Upper lobe of left lung (tissue), 6 donors: Measurements from ENCODE around the gene LAMC2. TPM values are rescaled to one million over a fixed set of nuclear protein-coding genes. Genes with fewer than 3 reads are reported as not detected.

ENCODE experiments used
- ATAC-seq, 2 donors: fragments of 200-7000 bp; cut with Tn5 transposase; one replicate each; pipeline ENCODE4 v1.9.1; 2022; ENCODE audit warnings: mild to moderate bottlenecking in 2 of 2, moderate library complexity in 2 of 2; ENCODE audit not compliant: low FRiP score in 2 of 2
- DNase-seq, 2 donors: peaks; one replicate each; pipeline ENCODE4 v3.0.0-alpha.2; 2019 to 2020
- H3K27ac ChIP-seq, 4 donors: fragments of 200-600 bp; sonication (generic); one replicate each; pipeline ENCODE4 v1.5.1; 2016 to 2019
- H3K27me3 ChIP-seq, 4 donors: fragments of 200-600 bp; sonication (generic); one replicate each; pipeline ENCODE4 v1.5.1; 2017 to 2019
- H3K36me3 ChIP-seq, 4 donors: fragments of 200-600 bp; sonication (generic); one replicate each; pipeline ENCODE4 v1.5.1; 2016 to 2019
- H3K4me1 ChIP-seq, 4 donors: fragments of 200-600 bp; sonication (generic); one replicate each; pipeline ENCODE4 v1.5.1; 2018 to 2019
- H3K4me3 ChIP-seq, 4 donors: fragments of 200-600 bp; sonication (generic); one replicate each; pipeline ENCODE4 v1.5.1; 2017 to 2019; ENCODE audit warnings: mild to moderate bottlenecking in 2 of 4, moderate library complexity in 1 of 4
- H3K9me3 ChIP-seq, 4 donors: fragments of 200-600 bp; sonication (generic); one replicate each; pipeline ENCODE4 v1.5.1; 2018 to 2019
- CTCF ChIP-seq, 6 experiments: fragments of 450-650 bp in 4 of 6; fragments of 200-600 bp in 2 of 6; sonication (generic) in 2 of 6; IDR thresholded peaks; one replicate each; pipeline ENCODE4 v1.5.1; 2016 to 2019; ENCODE audit warnings: antibody characterized with exemption in 6 of 6
- EP300 ChIP-seq, 4 donors: sonication (generic); formaldehyde crosslinking; IDR thresholded peaks; one replicate each; pipeline ENCODE4 v1.5.1; 2017; ENCODE audit warnings: antibody characterized with exemption in 4 of 4, control low read depth in 2 of 4
- POLR2A ChIP-seq, 4 donors: fragments of 450-650 bp; IDR thresholded peaks; one replicate each; pipeline ENCODE4 v1.5.1; 2016 to 2017; ENCODE audit warnings: antibody characterized with exemption in 4 of 4, mild to moderate bottlenecking in 2 of 4
- POLR2AphosphoS5 ChIP-seq, 2 donors: sonication (generic); formaldehyde crosslinking; IDR thresholded peaks; one replicate each; pipeline ENCODE4 v1.5.1; 2017; ENCODE audit warnings: antibody characterized with exemption in 2 of 2
- WGBS, 2 donors: methylation state at CpG; one replicate each; pipeline ENCODE4 v1.1.5; 2017 to 2018; 5-methylcytosine and 5-hydroxymethylcytosine counted together
- total RNA-seq, 6 donors: library from RNA; depleted of rRNA in 4 of 6; stranded (reverse); fragments of >200 nt in 4 of 6; gene quantifications; one replicate each; pipeline versions ENCODE4 v1.1.0 to v1.2.1, GENCODE V29; 2016 to 2021
- donor health status: DM: no; HTN: no; CAD: no; lungs with moderate emphysema.
- donor health status: DM: no; HTN: yes; CAD: no; lungs with severe emphysema.

LAMC2 gene
- total RNA-seq, 6 donors from 2014 or later = 10.5 to 74.6 (median 46.1) TPM

- Histone ChIP-seq H3K4me1 (peaks cover 5 to 15% (median 10%) of the 10 kb centered on the region in 4 donors), H3K27me3 (no peaks in the 10 kb centered on the region), H3K27ac (peak overlapping the region; percentile 23 to 46 (median 42)), H3K36me3 (no peaks in the 10 kb centered on the region), H3K4me3 (no peak overlapping the region), H3K9me3 (no peaks in the 10 kb centered on the region)
- peak in 1 of 2 donors; percentile 58 for DNase-seq
- WGBS, 2 donors = 29 to 32% methylated on average over 3 of the region's 3 CpGs
- TF ChIP-seq POLR2A (IDR thresholded peaks at IDR 0.05) (no peak), POLR2AphosphoS5 (IDR thresholded peaks at IDR 0.05) (peak in 1 of 2 donors; percentile 26)
- ATAC-seq = peak; percentile 79 to 89
Measured at GRCh38 chr1:183180634-183181056, 5.4 kb upstream of the LAMC2 start.

GRCh38 chr1:183186841-183187240 lies 777 bp downstream of the LAMC2 start:
- H3K4me1 ChIP-seq = no peaks in the 10 kb centered on the region
- TF ChIP-seq EP300 (IDR thresholded peaks at IDR 0.05) (no peak), POLR2AphosphoS5 (IDR thresholded peaks at IDR 0.05) (no peak), POLR2A (IDR thresholded peaks at IDR 0.05) (no peak), CTCF (IDR thresholded peaks at IDR 0.05) (no peak)
- DNase-seq = no peak
- no peaks in the 10 kb centered on the region for H3K9me3 ChIP-seq
- no peaks in the 10 kb centered on the region for H3K36me3 ChIP-seq
- H3K27ac ChIP-seq = peak overlapping the region in 1 of 4 donors; percentile 70
- peak overlapping the region in 2 of 4 donors; percentile 44 to 49 for H3K4me3 ChIP-seq
- H3K27me3 ChIP-seq = peaks cover 0 to 4% (median 0%) of the 10 kb centered on the region in 4 donors
- WGBS, 2 donors = 63% methylated on average over 4 of the region's 4 CpGs
- no peak for ATAC-seq

GRCh38 chr1:183188240-183188639 lies 2.2 kb downstream of the LAMC2 start:
- DNase-seq (no peak), ATAC-seq (no peak)
- Histone ChIP-seq H3K36me3 (no peaks in the 10 kb centered on the region), H3K4me1 (no peaks in the 10 kb centered on the region), H3K9me3 (no peaks in the 10 kb centered on the region), H3K27ac (no peak overlapping the region), H3K4me3 (no peak overlapping the region), H3K27me3 (peaks cover 0 to 4% (median 0%) of the 10 kb centered on the region in 4 donors)
- no peak for TF ChIP-seq POLR2A (IDR thresholded peaks at IDR 0.05)
- no peak for TF ChIP-seq CTCF (IDR thresholded peaks at IDR 0.05)
- TF ChIP-seq EP300 (IDR thresholded peaks at IDR 0.05) = no peak
- no peak for TF ChIP-seq POLR2AphosphoS5 (IDR thresholded peaks at IDR 0.05)
- WGBS, 2 donors = 56 to 95% methylated on average over 1 of the region's 1 CpG

- Histone ChIP-seq H3K9me3 (no peaks in the 10 kb centered on the region), H3K4me1 (no peaks in the 10 kb centered on the region), H3K27me3 (no peaks in the 10 kb centered on the region), H3K27ac (no peak overlapping the region), H3K4me3 (no peak overlapping the region), H3K36me3 (no peaks in the 10 kb centered on the region)
- ATAC-seq = peak in 1 of 2 donors; percentile 76
- WGBS, 2 donors = 73 to 81% methylated on average over 1 of the region's 1 CpG
- TF ChIP-seq POLR2AphosphoS5 (IDR thresholded peaks at IDR 0.05) (no peak), EP300 (IDR thresholded peaks at IDR 0.05) (no peak), CTCF (IDR thresholded peaks at IDR 0.05) (no peak), POLR2A (IDR thresholded peaks at IDR 0.05) (no peak)
- no peak for DNase-seq
Measured at GRCh38 chr1:183191833-183192232, 5.8 kb downstream of the LAMC2 start.

GRCh38 chr1:183193963-183194525 lies 8.0 kb downstream of the LAMC2 start:
- WGBS, 2 donors = 73 to 86% methylated on average over 4 of the region's 4 CpGs
- Histone ChIP-seq H3K9me3 (no peaks in the 10 kb centered on the region), H3K4me3 (no peak overlapping the region), H3K36me3 (no peaks in the 10 kb centered on the region), H3K27me3 (no peaks in the 10 kb centered on the region), H3K27ac (no peak overlapping the region), H3K4me1 (no peaks in the 10 kb centered on the region)
- no peak for DNase-seq
- TF ChIP-seq EP300 (IDR thresholded peaks at IDR 0.05) (no peak), CTCF (IDR thresholded peaks at IDR 0.05) (no peak), POLR2AphosphoS5 (IDR thresholded peaks at IDR 0.05) (no peak), POLR2A (IDR thresholded peaks at IDR 0.05) (no peak)
- ATAC-seq = no peak
